NCI-H146 (cell line): ENCODE measurements around the gene GMPS.
A peak's percentile ranks its signal among the peaks of the same experiment; 100 is the strongest.
"Not testable (repeated sequence)": the region's sequence is repeated elsewhere in the genome, so short reads cannot be mapped to it uniquely, and the experiment has no call there.

ENCODE experiments used
- DNase-seq: peaks from one replicate; lab custom pipeline; 2025; lab: John Stamatoyannopoulos, UW

GMPS gene

GRCh38 chr3:155870133-155870944 is at the start of gene GMPS:
TSS of gene GMPS (plus strand) at chr3:155870650. CDS start at chr3:155870871, 221 bp downstream.
- DNase-seq, result peak; percentile 100

GRCh38 chr3:155828490-155829098 is 41.9 kb upstream of the GMPS start:
- not testable (repeated sequence) for DNase-seq

DNA sequence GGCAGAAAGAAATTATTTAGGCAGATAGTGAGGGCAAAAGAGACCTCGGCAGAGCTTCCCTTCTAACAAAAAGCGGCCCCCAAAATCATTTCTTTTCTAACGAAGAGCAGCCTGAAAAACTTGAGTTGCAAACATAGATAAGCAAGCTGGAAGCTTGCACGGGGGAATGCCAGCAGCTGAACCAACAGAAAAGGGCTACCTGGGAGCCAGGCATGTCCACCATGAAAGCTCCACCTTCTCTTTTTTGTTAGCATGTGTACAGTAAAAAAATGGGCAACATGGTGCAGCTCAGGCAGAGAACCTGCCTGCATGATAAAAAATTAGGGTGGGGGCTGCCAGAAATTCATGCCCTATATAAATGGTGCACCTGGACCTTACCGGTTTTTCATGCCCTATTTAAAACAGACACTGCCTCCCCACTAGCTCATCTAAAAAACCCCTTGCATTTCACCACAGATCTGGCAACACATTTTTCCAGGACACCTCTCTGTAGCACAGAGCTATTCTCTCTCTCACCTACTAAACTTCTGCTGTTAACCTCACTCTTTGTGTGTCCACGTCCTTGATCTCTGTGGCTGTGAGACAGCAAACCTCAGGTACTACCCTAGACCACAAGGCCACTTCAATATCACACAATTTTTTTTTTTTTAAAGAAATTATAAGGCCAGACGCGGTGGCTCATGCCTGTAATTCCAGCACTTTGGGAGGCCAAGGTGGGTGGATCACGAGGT is 34.9 kb upstream of the GMPS start:
- DNase-seq, result peak; percentile 69

GRCh38 chr3:155843569-155843968 is 26.9 kb upstream of the GMPS start:
- no peak for DNase-seq

DNA sequence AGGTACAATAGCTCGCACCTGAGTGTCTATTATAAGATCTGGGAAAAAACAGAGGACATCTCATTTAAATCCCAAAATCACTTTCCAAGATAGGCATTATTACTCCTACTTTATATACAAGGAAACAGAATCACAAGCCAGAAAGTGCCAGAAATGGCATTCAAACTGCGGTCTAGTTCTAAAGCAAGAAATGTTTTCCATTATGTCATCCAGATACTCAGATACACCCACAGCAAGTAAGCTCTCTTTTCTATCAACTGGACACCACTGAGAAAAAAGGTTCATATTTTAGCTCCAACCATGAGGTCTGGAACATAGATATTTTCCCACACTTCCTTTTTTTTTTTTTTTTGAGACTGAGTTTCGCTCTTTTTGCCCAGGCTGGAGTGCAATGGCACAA is 24.3 kb upstream of the GMPS start:
- DNase-seq, result no peak

DNA sequence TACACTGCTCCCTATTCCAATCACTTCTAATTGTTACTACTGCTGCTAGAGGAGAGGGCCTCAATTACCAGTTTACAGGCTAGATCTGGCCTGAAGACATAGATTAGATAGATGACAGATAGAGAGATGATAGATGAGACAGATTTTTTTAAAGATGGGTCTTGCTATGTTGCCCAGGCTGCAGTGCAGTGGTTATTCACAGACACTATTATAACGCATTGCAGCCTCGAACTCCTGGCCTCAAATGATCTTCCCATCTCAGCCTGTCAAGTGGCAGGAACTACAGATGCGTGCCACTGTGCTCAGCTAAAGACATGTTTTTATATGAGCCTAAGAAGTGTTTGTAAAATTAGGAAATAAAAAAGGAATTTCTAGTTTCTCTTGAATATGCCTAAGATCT is 22.5 kb upstream of the GMPS start:
- no peak for DNase-seq

DNA sequence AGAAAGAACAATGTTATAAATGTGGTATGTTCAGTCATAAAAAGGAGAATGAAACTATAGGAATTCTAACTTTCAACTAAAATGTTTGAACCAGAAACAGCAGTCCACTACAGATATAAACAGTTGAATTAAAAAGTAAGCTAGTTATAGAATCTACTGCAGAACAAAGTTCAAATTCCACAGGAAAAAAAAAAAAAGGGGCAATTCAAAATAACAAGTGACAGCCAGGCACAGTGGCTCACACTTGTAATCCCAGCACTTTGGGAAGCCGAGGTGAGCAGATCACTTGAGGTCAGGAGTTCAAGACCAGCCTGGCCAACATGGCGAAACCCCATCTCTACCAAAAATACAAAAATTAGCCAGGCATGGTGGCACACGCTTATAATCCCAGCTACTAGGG is 21.0 kb upstream of the GMPS start:
- DNase-seq, result not testable (repeated sequence)

- DNase-seq, result no peak
Measured at GRCh38 chr3:155852341-155852740, 18.1 kb upstream of the GMPS start.

- peak; percentile 61 for DNase-seq
Measured at GRCh38 chr3:155853214-155854140, 17.0 kb upstream of the GMPS start.

- peak; percentile 100 for DNase-seq
Measured at GRCh38 chr3:155854141-155854940, 16.1 kb upstream of the GMPS start, which contains the start of gene SLC33A1. TSS of gene SLC33A1 (minus strand) at chr3:155854427. CDS start at chr3:155853997, 430 bp downstream.

GRCh38 chr3:155859859-155860258 is 10.6 kb upstream of the GMPS start:
- DNase-seq, result peak; percentile 20

DNA sequence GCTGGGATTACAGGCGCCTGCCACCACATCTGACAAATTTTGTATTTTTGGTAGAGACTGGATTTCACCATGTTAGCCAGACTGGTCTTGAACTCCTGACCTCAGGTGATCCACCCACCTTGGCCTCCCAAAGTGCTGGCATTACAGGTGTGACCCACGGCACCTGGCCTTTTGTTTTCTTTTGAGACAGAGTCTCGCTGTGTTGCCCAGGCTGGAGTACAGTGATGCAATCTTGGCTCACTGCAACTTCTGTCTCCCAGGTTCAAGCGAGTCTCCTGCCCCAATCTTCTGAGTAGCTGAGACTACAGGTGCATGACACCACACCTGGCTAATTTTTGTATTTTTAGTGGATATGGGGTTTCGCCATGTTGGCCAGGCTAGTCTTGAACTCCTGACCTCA is 10.0 kb upstream of the GMPS start:
- not testable (repeated sequence) for DNase-seq

- no peak for DNase-seq
Measured at GRCh38 chr3:155861476-155862183, 8.8 kb upstream of the GMPS start.

GRCh38 chr3:155862290-155862982 is 8.0 kb upstream of the GMPS start:
- DNase-seq, result peak; percentile 69

- DNase-seq, result no peak
Measured at GRCh38 chr3:155863072-155863784, 7.2 kb upstream of the GMPS start.

DNA sequence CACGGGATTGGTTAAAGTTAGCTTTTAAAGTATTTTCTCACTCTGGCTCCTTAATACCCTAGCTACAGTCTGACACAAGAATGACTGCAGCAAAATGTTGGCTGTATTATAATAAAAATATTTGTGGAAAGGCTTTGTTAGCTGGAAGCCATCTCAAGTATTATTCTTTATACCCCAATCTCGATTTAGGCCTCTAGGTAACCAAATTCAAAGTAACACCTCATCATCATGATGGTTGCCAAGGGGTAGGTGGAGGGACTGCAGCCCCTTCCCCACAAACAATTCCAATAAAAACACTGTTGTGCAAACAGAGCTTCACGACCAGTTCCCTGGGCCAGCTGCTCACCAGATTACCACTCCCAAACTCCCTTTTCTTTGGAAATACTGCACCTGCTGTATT is 759 bp upstream of the GMPS start:
- no peak for DNase-seq

GRCh38 chr3:155870945-155871745 is 695 bp downstream of the GMPS start:
- DNase-seq, result peak; percentile 66

DNA sequence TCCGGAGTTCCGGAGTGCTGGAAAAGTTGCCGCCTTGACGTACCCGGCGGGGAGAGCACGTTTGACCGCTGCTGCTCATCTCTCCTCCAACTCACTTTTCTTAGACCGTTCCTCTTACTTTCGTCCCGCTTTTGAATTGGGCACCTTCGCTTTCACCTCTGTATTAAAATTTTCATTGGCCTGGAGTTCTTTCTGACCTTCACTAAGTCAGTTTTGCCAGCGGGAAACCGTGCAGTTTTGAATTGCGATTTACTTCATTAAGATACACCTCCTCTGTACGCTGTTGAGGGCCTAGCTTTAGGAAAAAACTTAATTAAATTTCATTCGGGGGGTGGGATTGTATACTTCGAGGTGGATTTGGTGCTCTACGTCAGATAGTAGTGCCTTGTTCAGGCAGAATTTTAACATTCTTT is 1.3 kb downstream of the GMPS start:
- DNase-seq, result no peak
